ENCODE measurements around the gene EVC.
A peak's percentile ranks its signal among the peaks of the same experiment; 100 is the strongest.

EVC gene

GRCh38 chr4:5750946-5751665 is 40.1 kb downstream of the EVC start:
- Histone ChIP-seq H3K9me3 (no peaks in the 10 kb centered on the region), H3K36me3 (peaks cover 42 to 76% (median 55%) of the 10 kb centered on the region in 3 donors), H3K27ac (no peak overlapping the region), H3K4me1 (peaks cover 0 to 19% (median 2%) of the 10 kb centered on the region in 4 donors), H3K4me3 (no peak overlapping the region), H3K27me3 (no peaks in the 10 kb centered on the region)
- peak in 1 of 2 donors; percentile 57 for DNase-seq
- TF ChIP-seq CTCF (IDR thresholded peaks at IDR 0.05): no peak
- intact Hi-C loops (cut with DNase I; ENCODE audit: low total_unique reads): no loop called here

- peak in 1 of 2 donors; percentile 53 for DNase-seq
- peaks cover 0 to 15% (median 2%) of the 10 kb centered on the region in 4 donors for H3K4me1 ChIP-seq
- intact Hi-C loops (cut with DNase I; ENCODE audit: low total_unique reads): no loop called here
- H3K27me3 ChIP-seq: no peaks in the 10 kb centered on the region
- peaks cover 49 to 80% (median 62%) of the 10 kb centered on the region in 3 donors for H3K36me3 ChIP-seq
- TF ChIP-seq CTCF (IDR thresholded peaks at IDR 0.05): no peak
- H3K27ac ChIP-seq: no peak overlapping the region
- H3K4me3 ChIP-seq: no peak overlapping the region
- no peaks in the 10 kb centered on the region for H3K9me3 ChIP-seq
Observed at GRCh38 chr4:5751666-5752375, 40.8 kb downstream of the EVC start.

GRCh38 chr4:5752376-5753184 is 41.6 kb downstream of the EVC start:
- Histone ChIP-seq H3K27ac (no peak overlapping the region), H3K9me3 (no peaks in the 10 kb centered on the region), H3K36me3 (peaks cover 57 to 88% (median 70%) of the 10 kb centered on the region in 3 donors), H3K4me1 (peaks cover 0 to 7% (median 0%) of the 10 kb centered on the region in 4 donors), H3K4me3 (no peak overlapping the region), H3K27me3 (no peaks in the 10 kb centered on the region)
- DNase-seq: peak in 1 of 2 donors; percentile 56
- TF ChIP-seq CTCF (IDR thresholded peaks at IDR 0.05): no peak
- intact Hi-C loops (cut with DNase I; ENCODE audit: low total_unique reads): no loop called here

- H3K9me3 ChIP-seq: no peaks in the 10 kb centered on the region
- no peak overlapping the region for H3K4me3 ChIP-seq
- no peak for TF ChIP-seq CTCF (IDR thresholded peaks at IDR 0.05)
- peak in 1 of 2 donors; percentile 63 for DNase-seq
- H3K36me3 ChIP-seq: peaks cover 57 to 95% (median 78%) of the 10 kb centered on the region in 3 donors
- intact Hi-C loops (cut with DNase I; ENCODE audit: low total_unique reads): no loop called here
- no peaks in the 10 kb centered on the region for H3K4me1 ChIP-seq
- H3K27me3 ChIP-seq: no peaks in the 10 kb centered on the region
- H3K27ac ChIP-seq: no peak overlapping the region
Observed at GRCh38 chr4:5753366-5753765, 42.4 kb downstream of the EVC start.

- no peaks in the 10 kb centered on the region for H3K4me1 ChIP-seq
- no peaks in the 10 kb centered on the region for H3K9me3 ChIP-seq
- TF ChIP-seq CTCF (IDR thresholded peaks at IDR 0.05): no peak
- no peak overlapping the region for H3K27ac ChIP-seq
- no peak overlapping the region for H3K4me3 ChIP-seq
- intact Hi-C loops (cut with DNase I; ENCODE audit: low total_unique reads): no loop called here
- peaks cover 57 to 98% (median 81%) of the 10 kb centered on the region in 3 donors for H3K36me3 ChIP-seq
- DNase-seq: peak in 1 of 2 donors; percentile 65
- no peaks in the 10 kb centered on the region for H3K27me3 ChIP-seq
Observed at GRCh38 chr4:5753766-5754528, 42.9 kb downstream of the EVC start.
